Astrocyte of the spinal cord (primary cell): ENCODE measurements around the gene PRSS22.

ENCODE experiments used
- DNase-seq: peaks from one replicate; pipeline ENCODE4 v3.0.0; 2011; ENCODE audit warnings: low read depth, low spot score
- H3K4me3 ChIP-seq: 2 replicates; pipeline ENCODE4 v1.5.1; 2011; ENCODE audit warnings: low read depth, mild to moderate bottlenecking, low read length, moderate library complexity
- CTCF ChIP-seq: IDR thresholded peaks from 2 replicates; pipeline ENCODE4 v1.5.1; 2012; ENCODE audit warnings: low read depth, mild to moderate bottlenecking, low read length, inconsistent platforms
- in situ Hi-C: cut with HindIII; loops from 2 replicates; pipeline ENCODE4 v1.10.0; 2017; ENCODE audit warnings: low sequenced_read_pairs

The PRSS22 gene

DNA sequence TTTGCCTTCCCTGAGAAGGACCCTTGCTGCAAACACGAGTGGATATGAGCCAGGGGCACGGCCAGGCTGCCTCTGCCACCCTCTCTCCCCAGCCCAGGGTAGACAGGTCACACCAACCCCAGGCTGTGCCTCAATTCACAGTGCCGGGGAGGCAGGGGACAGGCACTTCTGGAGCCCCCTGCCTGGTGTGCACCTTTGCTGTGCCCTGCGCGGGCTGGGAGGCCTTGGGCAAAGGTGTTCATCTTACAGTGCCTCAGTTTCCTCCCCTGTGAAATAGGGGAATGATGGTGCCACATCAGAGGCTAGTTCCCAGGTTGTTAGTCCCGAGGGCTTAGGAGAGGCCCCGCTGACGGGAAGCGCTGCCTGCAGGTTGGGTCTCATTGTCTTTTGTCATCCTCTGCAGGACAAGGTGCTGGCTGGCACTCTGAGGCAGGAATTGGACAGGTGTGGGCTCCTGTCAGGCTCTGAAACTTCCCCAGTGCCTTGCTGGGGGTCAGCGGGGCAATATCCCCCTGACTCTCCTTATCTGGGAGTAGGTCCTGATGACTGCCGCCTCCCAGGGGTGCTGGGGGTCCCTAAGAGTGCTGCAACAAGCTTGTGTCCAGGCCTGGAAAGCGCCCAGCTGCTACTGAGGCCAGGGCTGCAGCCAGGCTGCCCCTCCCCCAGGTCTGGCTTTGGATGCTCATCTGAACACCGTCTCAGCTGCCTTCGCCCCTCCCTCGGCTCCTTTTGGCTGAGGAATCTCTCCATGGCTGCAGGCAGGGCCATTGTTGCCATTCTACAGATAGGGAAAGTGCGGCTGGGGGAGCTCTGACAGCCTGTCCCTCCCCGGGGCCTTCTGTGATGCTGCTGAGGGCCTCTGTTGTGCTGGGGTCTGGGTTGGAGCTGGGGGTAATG, 37.8 kb downstream of the PRSS22 start:
- DNase-seq = no peak
- H3K4me3 ChIP-seq = no peak overlapping the region
- TF ChIP-seq CTCF = no peak
- in situ Hi-C loops = no loop called here

DNA sequence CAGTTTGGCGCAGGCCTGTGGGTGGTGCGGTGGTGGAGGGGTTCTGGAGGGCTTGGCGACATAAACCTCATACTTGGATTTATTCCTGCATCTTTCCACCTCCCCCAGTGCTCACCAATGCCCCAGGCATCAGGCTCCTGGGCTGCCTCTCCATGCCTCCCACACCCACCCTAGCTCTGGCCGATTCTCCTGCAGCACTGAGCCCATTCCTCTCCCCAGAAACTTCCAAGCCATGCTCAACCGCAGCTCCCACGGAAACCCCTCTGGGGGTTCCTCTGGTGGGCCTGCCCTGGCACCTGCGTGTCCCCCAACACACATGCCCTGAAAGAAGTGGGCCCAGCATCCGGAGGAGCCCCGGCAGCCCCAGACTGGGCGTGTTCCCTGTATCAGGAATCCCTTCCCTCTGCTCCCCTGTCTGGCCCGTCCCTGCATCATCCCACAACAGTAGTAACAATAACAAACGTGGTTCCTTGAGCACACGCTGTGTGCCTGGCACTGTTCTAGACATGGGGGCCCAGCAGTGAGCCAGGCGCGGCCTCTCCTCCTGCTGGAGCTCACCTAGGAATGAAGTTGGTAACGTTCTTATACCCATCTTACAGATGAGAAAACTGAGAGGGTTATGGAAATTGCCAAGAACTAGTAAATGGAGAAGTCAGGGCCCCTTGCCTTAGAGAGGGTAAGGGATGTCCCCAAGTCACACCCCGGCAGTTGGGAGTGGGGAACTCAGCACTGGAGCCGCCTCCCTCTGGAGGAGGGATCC, 38.6 kb downstream of the PRSS22 start:
- no peak overlapping the region for H3K4me3 ChIP-seq
- in situ Hi-C loops = no loop called here
- no peak for TF ChIP-seq CTCF
- no peak for DNase-seq

DNA sequence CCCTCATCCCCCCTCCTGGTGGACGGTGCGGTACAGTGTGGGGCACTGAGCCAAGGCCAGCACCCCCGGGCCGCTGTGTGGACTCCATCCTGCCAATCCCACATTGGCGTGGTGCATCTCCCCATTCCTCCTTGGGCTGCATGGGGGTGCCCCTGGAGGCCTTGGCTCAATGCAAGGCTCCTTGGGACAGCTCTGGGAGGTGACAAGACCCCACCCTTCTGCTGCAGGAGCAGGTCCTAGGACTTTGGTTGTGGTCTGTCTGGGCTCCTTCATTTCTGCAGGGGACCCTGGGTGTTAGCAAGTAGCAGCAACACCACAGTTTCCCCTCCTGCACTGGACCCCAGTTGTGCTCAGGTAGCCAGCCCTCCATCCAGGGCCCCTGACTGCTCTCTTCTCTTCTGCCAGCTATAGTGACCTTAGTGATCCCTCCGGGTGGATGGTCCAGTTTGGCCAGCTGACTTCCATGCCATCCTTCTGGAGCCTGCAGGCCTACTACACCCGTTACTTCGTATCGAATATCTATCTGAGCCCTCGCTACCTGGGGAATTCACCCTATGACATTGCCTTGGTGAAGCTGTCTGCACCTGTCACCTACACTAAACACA, 39.6 kb downstream of the PRSS22 start:
- in situ Hi-C loops = no loop called here
- no peak overlapping the region for H3K4me3 ChIP-seq
- DNase-seq = no peak
- no peak for TF ChIP-seq CTCF

GRCh38 chr16:2817340-2818271, 40.4 kb downstream of the PRSS22 start:
- no peak overlapping the region for H3K4me3 ChIP-seq
- in situ Hi-C loops = no loop called here
- TF ChIP-seq CTCF = no peak
- DNase-seq = no peak

- in situ Hi-C loops = no loop called here
- no peak for DNase-seq
- no peak for TF ChIP-seq CTCF
- H3K4me3 ChIP-seq = no peak within 1 kb of the TSS
These were observed 41.1 kb downstream of the PRSS22 start, which contains the start of gene PRSS21 for GRCh38 chr16:2816751-2817339. PRSS21 (plus strand) TSS chr16:2817237; CDS start chr16:2817269, 32 bp downstream.
